Small intestine (tissue), 7 donors: Measurements from ENCODE around the gene CTNNA1. TPM values are rescaled to one million over a fixed set of nuclear protein-coding genes. Genes with fewer than 3 reads are reported as not detected.

ENCODE experiments used
- DNase-seq, 2 donors: peaks; one replicate each; pipeline versions ENCODE4 v3.0.0 to v3.0.0-alpha.2; 2013
- FAIRE-seq: peaks from 2 replicates; lab custom pipeline; 2012; peaks lifted over from hg19 to GRCh38; lab: Jason Lieb, UNC
- H3K27ac ChIP-seq, 3 donors: one replicate each; pipeline ENCODE4 v1.5.1; 2013; ENCODE audit warnings: low read length in 2 of 3, mild to moderate bottlenecking in 2 of 3, control low read depth in 1 of 3, inconsistent platforms in 1 of 3, low read depth in 1 of 3, moderate library complexity in 1 of 3
- H3K27me3 ChIP-seq, 3 donors: one replicate each; pipeline ENCODE4 v1.6.1; 2013; ENCODE audit warnings: low read length in 3 of 3, inconsistent platforms in 1 of 3; ENCODE audit not compliant: control insufficient read depth in 3 of 3, insufficient read depth in 3 of 3
- H3K36me3 ChIP-seq, 3 donors: one replicate each; pipeline ENCODE4 v1.6.1; 2013; ENCODE audit warnings: low read length in 3 of 3, inconsistent platforms in 1 of 3, low read depth in 1 of 3, mild to moderate bottlenecking in 1 of 3, moderate library complexity in 1 of 3; ENCODE audit not compliant: control insufficient read depth in 3 of 3, insufficient read depth in 2 of 3
- H3K4me1 ChIP-seq, 3 donors: one replicate each; pipeline ENCODE4 v1.6.1; 2013; ENCODE audit warnings: low read length in 2 of 3, inconsistent platforms in 1 of 3, low read depth in 1 of 3, mild to moderate bottlenecking in 1 of 3, moderate library complexity in 1 of 3; ENCODE audit not compliant: control insufficient read depth in 3 of 3, insufficient read depth in 2 of 3
- H3K4me3 ChIP-seq, 3 donors: one replicate each; pipeline ENCODE4 v1.5.1; 2013; ENCODE audit warnings: low read length in 3 of 3, control low read depth in 1 of 3, inconsistent platforms in 1 of 3, low read depth in 1 of 3, mild to moderate bottlenecking in 1 of 3, moderate library complexity in 1 of 3
- H3K9me3 ChIP-seq, 2 donors: one replicate each; pipeline ENCODE4 v1.6.1; 2013; ENCODE audit warnings: low read depth in 1 of 2, low read length in 1 of 2; ENCODE audit not compliant: control insufficient read depth in 2 of 2, insufficient read depth in 1 of 2
- WGBS, 3 donors: extraction: QIAGEN DNeasy Blood & Tissue Kit; methylation state at CpG; one replicate each; pipeline ENCODE4 v1.1.7; 2013; 5-methylcytosine and 5-hydroxymethylcytosine counted together
- polyA plus RNA-seq, 4 donors: library from polyadenylated mRNA; stranded (reverse) in 3 of 4; unstranded in 1 of 4; fragments of 200-250 nt in 3 of 4; fragments of 120-200 nt in 1 of 4; gene quantifications; one replicate each; pipeline versions ENCODE4 v1.2.1 to v1.2.3, GENCODE V29; 2013
- donor health status: healthy with polysubstance abuse.
- donor health status: control.
- donor health status: control.
- donor health status: Bipolar disorder and iron deficiency.
- donor health status: healthy.

Gene CTNNA1
- polyA plus RNA-seq, 4 donors: 145 to 286 (median 196) TPM

DNA sequence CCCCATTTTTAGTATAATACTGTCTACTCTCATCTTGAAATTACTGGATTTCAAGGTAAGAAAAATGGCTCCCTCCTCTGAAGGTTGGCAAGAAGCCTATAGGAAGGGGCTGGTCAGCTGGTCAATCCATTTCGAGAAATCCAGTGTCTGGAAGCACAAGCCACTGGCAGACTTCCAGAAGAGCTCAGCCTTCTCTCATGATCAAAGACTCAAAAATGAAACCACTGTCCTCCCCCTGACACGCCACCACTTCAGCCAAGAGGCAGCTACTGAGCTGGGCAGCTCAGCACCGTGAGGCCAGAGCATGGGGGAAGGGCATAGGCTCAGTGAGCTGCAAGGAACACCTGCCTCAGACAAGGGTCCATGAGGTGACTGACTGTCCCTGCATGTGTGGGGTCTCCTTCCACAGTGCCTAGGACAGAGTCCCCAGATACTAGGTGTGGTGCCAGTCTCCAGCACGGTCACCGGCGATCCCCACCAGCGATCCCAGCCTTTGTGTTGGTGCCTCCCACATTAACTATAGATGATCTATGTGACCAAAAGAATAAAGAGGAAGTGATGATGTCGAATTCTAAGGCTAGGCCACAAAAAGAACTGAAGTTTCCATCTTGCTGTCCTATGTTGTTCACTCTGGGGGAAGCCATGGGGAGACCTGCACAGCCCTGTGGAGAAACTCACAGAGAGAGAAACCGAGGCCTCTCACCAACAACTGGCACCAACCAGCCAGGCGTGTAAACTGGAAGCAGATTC, 222.0 kb downstream of the CTNNA1 start:
- Histone ChIP-seq H3K9me3 (no peaks in the 10 kb centered on the region), H3K4me1 (no peaks in the 10 kb centered on the region), H3K27me3 (no peaks in the 10 kb centered on the region), H3K27ac (peak overlapping the region in 2 of 3 donors; percentile 5 to 30), H3K4me3 (no peak overlapping the region), H3K36me3 (peaks cover 0 to 14% (median 0%) of the 10 kb centered on the region in 3 donors)
- FAIRE-seq (no peak), DNase-seq (no peak)
- WGBS, 3 donors: 75 to 87% (median 82%) methylated on average over 10 of the region's 10 CpGs

- DNase-seq (no peak), FAIRE-seq (no peak)
- WGBS, 3 donors: 79 to 100% (median 96%) methylated on average over 1 of the region's 1 CpG
- H3K36me3 ChIP-seq: peaks cover 0 to 6% (median 0%) of the 10 kb centered on the region in 3 donors
- no peaks in the 10 kb centered on the region for H3K27me3 ChIP-seq
- H3K4me3 ChIP-seq: no peak overlapping the region
- no peak overlapping the region for H3K27ac ChIP-seq
- no peaks in the 10 kb centered on the region for H3K9me3 ChIP-seq
- H3K4me1 ChIP-seq: no peaks in the 10 kb centered on the region
These were observed 224.9 kb downstream of the CTNNA1 start for GRCh38 chr5:138978080-138978479.

DNA sequence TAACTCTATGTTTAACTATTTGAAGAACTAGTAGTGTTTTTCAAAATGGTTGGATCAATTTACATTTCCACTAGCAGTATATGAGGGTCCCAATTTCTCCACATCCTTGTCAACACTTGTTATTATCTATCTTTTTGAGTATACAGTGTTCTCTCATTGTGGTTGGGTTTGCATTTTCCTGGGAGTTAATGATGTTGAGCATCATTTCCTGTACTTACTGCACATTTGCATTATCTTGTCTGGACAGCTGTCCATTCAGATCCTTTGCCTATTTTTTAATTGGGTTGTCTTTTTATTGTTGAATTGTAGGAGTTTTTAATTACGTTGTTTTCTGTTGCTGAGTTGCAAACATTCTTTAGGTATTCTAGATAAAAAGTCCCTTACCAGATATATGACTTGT, 225.4 kb downstream of the CTNNA1 start:
- Histone ChIP-seq H3K4me3 (no peak overlapping the region), H3K36me3 (peaks cover 0 to 9% (median 0%) of the 10 kb centered on the region in 3 donors), H3K27ac (no peak overlapping the region), H3K4me1 (no peaks in the 10 kb centered on the region), H3K27me3 (no peaks in the 10 kb centered on the region), H3K9me3 (no peaks in the 10 kb centered on the region)
- FAIRE-seq (no peak), DNase-seq (no peak)
- WGBS, 3 donors: 94 to 97% (median 97%) methylated on average over 1 of the region's 1 CpG

DNA sequence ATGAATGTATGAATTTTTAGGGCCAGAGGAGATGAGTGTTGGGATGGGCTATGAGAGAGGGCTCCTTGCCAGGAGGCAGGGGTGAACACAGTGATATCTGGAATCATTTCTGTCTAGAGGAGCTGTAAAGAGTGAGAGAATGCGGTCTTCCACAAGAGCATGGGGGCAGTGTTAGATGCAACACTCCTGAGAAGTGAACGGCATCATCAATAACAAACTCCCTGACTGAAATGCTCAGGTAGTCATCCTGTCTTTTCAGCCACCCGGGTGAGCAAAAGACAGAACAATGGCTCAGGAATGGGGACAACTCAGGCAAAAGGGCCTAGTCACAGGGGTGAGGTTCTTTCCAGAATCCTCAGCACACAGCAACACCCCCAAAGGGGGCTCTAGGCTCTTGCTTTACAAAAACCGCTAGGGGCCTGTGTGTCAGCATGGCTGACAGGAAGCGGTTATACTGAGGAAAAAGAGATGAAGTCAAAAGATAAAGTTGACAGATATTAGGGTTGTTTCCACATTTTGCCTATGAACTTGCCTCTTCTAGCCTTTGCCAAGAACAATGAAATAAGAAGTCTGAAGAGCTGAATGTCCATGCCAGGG, 226.6 kb downstream of the CTNNA1 start:
- Histone ChIP-seq H3K4me3 (no peak overlapping the region), H3K36me3 (peaks cover 0 to 10% (median 0%) of the 10 kb centered on the region in 3 donors), H3K27me3 (no peaks in the 10 kb centered on the region), H3K27ac (no peak overlapping the region), H3K9me3 (no peaks in the 10 kb centered on the region), H3K4me1 (peaks cover 0 to 3% (median 0%) of the 10 kb centered on the region in 3 donors)
- FAIRE-seq: no peak
- 81 to 92% (median 87%) methylated on average over 5 of the region's 5 CpGs for WGBS, 3 donors
- DNase-seq: peak in 1 of 2 donors; percentile 22

DNA sequence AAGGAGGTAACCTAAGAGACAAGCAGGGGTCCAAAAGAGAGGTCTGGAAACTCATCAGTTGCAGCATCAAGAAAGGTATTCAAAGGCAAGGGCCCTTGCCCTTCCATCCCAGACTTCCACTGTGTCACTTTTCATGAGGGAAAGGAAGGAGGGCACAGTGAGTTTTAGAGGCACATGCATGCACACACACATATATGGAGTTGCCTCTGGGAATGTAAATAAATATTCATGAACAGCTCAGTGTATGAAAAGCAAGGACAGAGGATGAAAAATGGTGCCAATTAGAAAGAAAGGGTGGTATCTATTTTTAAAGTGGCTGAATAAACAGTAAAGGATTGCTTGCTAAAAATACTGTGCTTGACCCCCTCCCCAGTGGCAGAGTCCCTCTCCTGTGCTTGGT, 227.2 kb downstream of the CTNNA1 start:
- no peaks in the 10 kb centered on the region for H3K27me3 ChIP-seq
- no peak for FAIRE-seq

DNA sequence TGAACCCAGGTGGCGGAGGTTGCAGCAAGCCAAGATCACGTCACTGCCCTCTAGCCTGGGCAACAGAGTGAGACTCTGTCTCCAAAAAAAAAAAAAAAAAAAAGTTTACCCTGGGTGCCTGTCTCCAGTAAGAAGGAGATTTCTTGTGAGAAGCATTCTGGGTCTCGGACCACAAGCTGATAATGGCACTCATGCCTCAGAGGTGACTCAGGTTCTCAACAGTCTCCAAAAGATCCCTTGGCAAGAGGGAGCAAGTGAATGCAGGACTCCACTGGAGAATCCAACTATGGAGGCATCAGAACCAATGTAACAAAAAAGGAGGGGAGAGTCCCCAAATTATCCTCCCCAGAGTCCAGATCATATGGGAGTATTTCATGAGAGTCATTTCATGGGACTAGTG, 227.9 kb downstream of the CTNNA1 start:
- Histone ChIP-seq H3K4me1 (peaks cover 0 to 4% (median 0%) of the 10 kb centered on the region in 3 donors), H3K36me3 (peaks cover 0 to 11% (median 0%) of the 10 kb centered on the region in 3 donors), H3K9me3 (no peaks in the 10 kb centered on the region), H3K4me3 (no peak overlapping the region), H3K27me3 (no peaks in the 10 kb centered on the region), H3K27ac (no peak overlapping the region)
- FAIRE-seq (no peak), DNase-seq (no peak)
- 94 to 97% (median 97%) methylated on average over 3 of the region's 3 CpGs for WGBS, 3 donors

More for the DNA sequence above, 227.2 kb downstream of the CTNNA1 start:
- Histone ChIP-seq H3K4me3 (no peak overlapping the region), H3K27ac (no peak overlapping the region), H3K36me3 (peaks cover 0 to 8% (median 0%) of the 10 kb centered on the region in 3 donors), H3K4me1 (peaks cover 0 to 4% (median 0%) of the 10 kb centered on the region in 3 donors), H3K9me3 (no peaks in the 10 kb centered on the region)
- DNase-seq: no peak

GRCh38 chr5:138981586-138981985, 228.4 kb downstream of the CTNNA1 start:
- Histone ChIP-seq H3K4me3 (no peak overlapping the region), H3K27ac (no peak overlapping the region), H3K27me3 (no peaks in the 10 kb centered on the region), H3K36me3 (peaks cover 0 to 11% (median 0%) of the 10 kb centered on the region in 3 donors), H3K9me3 (no peaks in the 10 kb centered on the region), H3K4me1 (peaks cover 0 to 4% (median 0%) of the 10 kb centered on the region in 3 donors)
- no peak for DNase-seq
- no peak for FAIRE-seq
- WGBS, 3 donors: 81 to 88% (median 86%) methylated on average over 6 to 7 of the region's 7 CpGs

DNA sequence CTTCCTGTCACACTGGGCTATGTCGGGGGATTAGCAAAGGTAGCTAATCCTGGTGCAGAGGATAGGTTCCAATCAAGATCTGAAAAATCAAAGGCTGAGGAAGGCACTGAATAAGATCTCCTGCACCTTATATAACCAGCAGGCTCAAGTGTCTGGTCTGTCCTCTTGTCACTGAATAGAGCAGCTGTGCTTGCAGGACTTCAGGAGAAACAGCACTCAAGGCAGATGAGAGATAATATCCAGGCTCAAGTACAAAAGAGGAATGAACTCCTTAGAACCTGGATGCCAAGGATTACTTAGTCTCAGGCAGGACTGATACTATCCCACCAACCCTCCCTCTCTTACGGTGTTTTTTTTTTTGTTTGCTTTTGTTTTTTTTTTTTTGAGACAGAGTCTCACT, 230.8 kb downstream of the CTNNA1 start:
- Histone ChIP-seq H3K4me3 (no peak overlapping the region), H3K9me3 (no peaks in the 10 kb centered on the region), H3K27me3 (no peaks in the 10 kb centered on the region), H3K27ac (no peak overlapping the region), H3K4me1 (peaks cover 0 to 4% (median 0%) of the 10 kb centered on the region in 3 donors), H3K36me3 (peaks cover 0 to 13% (median 0%) of the 10 kb centered on the region in 3 donors)
- DNase-seq (no peak), FAIRE-seq (no peak)
- WGBS, 3 donors: 76 to 91% (median 87%) methylated on average over 2 of the region's 2 CpGs
